GM23338 (cell line): ENCODE measurements around the gene MMP24OS. TPM values are rescaled to one million over a fixed set of nuclear protein-coding genes. Genes with fewer than 3 reads are reported as not detected.

Source experiments
- ATAC-seq: fragments of 200-7000 bp; cut with Tn5 transposase; 3 replicates; pipeline ENCODE4 v1.9.1; 2020
- DNase-seq: peaks from one replicate; pipeline ENCODE4 v3.0.0-alpha.2; 2015; ENCODE audit warnings: low spot score
- H2AFZ ChIP-seq: fragments of 200-600 bp; sonication (generic); 2 replicates; pipeline ENCODE4 v1.8.0; 2016; ENCODE audit warnings: antibody characterized with exemption, mild to moderate bottlenecking, moderate library complexity
- H3F3A ChIP-seq: fragments of 200-600 bp; sonication (generic); replicated peaks from 2 replicates; pipeline ENCODE4 v1.8.0; 2017; ENCODE audit warnings: antibody characterized with exemption, mixed run types, low read depth
- H3K27ac ChIP-seq: fragments of 200-600 bp; sonication (generic); 2 replicates; pipeline ENCODE4 v1.6.1; 2016; ENCODE audit warnings: low read depth
- H3K27me3 ChIP-seq: fragments of 200-600 bp; sonication (generic); 2 replicates; pipeline ENCODE4 v1.8.0; 2016; ENCODE audit warnings: mild to moderate bottlenecking, mixed run types, moderate library complexity; ENCODE audit not compliant: insufficient read depth
- H3K36me3 ChIP-seq: fragments of 200-600 bp; sonication (generic); 2 replicates; pipeline ENCODE4 v1.8.0; 2016; ENCODE audit warnings: mild to moderate bottlenecking; ENCODE audit not compliant: insufficient read depth
- H3K4me1 ChIP-seq: fragments of 200-600 bp; sonication (generic); 2 replicates; pipeline ENCODE4 v1.8.0; 2016; ENCODE audit warnings: mild to moderate bottlenecking, moderate library complexity; ENCODE audit not compliant: insufficient read depth
- H3K4me2 ChIP-seq: fragments of 200-600 bp; sonication (generic); 2 replicates; pipeline ENCODE4 v1.7.1; 2017; ENCODE audit warnings: mixed run types
- H3K4me3 ChIP-seq: fragments of 200-600 bp; sonication (generic); 2 replicates; pipeline ENCODE4 v1.6.1; 2016; ENCODE audit warnings: mixed run types
- H3K79me2 ChIP-seq: fragments of 200-600 bp; sonication (generic); replicated peaks from 2 replicates; pipeline ENCODE4 v1.8.0; 2017; ENCODE audit warnings: mild to moderate bottlenecking; ENCODE audit not compliant: insufficient read depth
- H3K9me2 ChIP-seq: fragments of 200-600 bp; sonication (generic); 2 replicates; pipeline ENCODE4 v1.8.0; 2017; ENCODE audit not compliant: insufficient read depth
- H4K20me1 ChIP-seq: fragments of 200-600 bp; sonication (generic); replicated peaks from 2 replicates; pipeline ENCODE4 v1.8.0; 2017; ENCODE audit warnings: mild to moderate bottlenecking; ENCODE audit not compliant: insufficient read depth
- H3K27ac Mint-ChIP-seq: 2 replicates; pipeline ENCODE4 v1.8.0; 2020; ENCODE audit warnings: inconsistent platforms, mild to moderate bottlenecking, moderate library complexity, mixed read lengths
- H3K27me3 Mint-ChIP-seq: 3 replicates; pipeline ENCODE4 v1.8.0; 2022; ENCODE audit warnings: low read depth, mild to moderate bottlenecking, moderate library complexity, mixed read lengths, inconsistent platforms; ENCODE audit not compliant: insufficient read depth, poor library complexity
- H3K36me3 Mint-ChIP-seq: 3 replicates; pipeline ENCODE4 v1.8.0; 2021; ENCODE audit warnings: low read depth, mild to moderate bottlenecking, inconsistent platforms, moderate library complexity, mixed read lengths
- H3K4me1 Mint-ChIP-seq: 3 replicates; pipeline ENCODE4 v1.8.0; 2020; ENCODE audit warnings: mild to moderate bottlenecking, inconsistent platforms, mixed read lengths
- H3K4me3 Mint-ChIP-seq: 3 replicates; pipeline ENCODE4 v1.8.0; 2021; ENCODE audit warnings: moderate library complexity, mild to moderate bottlenecking, inconsistent platforms, mixed read lengths
- H3K9me3 Mint-ChIP-seq: 3 replicates; pipeline ENCODE4 v1.8.0; 2020; ENCODE audit warnings: moderate library complexity, mild to moderate bottlenecking, inconsistent platforms, mixed read lengths
- CREB1 ChIP-seq: fragments of 250-450 bp; sonication (Bioruptor Pico); IDR thresholded peaks from 2 replicates; pipeline ENCODE4 v1.5.0; 2020; ENCODE audit warnings: low read depth, mild to moderate bottlenecking, moderate library complexity
- EZH2phosphoT487 ChIP-seq: fragments of 200-600 bp; sonication (generic); IDR thresholded peaks from one replicate; pipeline ENCODE4 v1.8.1; 2018; ENCODE audit warnings: antibody characterized with exemption; ENCODE audit not compliant: unreplicated experiment
- JUNB ChIP-seq: IDR thresholded peaks from one replicate; pipeline ENCODE4 v1.6.1; 2016; ENCODE audit warnings: antibody characterized with exemption; ENCODE audit not compliant: unreplicated experiment
- NANOG ChIP-seq: IDR thresholded peaks from 2 replicates; pipeline ENCODE4 v1.6.1; 2016; ENCODE audit warnings: antibody characterized with exemption, borderline replicate concordance
- POLR2AphosphoS5 ChIP-seq: IDR thresholded peaks from 2 replicates; pipeline ENCODE4 v1.6.1; 2016; ENCODE audit warnings: antibody characterized with exemption, low read depth
- ZNF114 ChIP-seq: fragments of 250-450 bp; sonication (Bioruptor Pico); IDR thresholded peaks from 2 replicates; pipeline ENCODE4 v1.5.0; 2020; ENCODE audit warnings: mild to moderate bottlenecking, moderate library complexity
- ZNF331 ChIP-seq: fragments of 250-450 bp; sonication (Bioruptor Pico); IDR thresholded peaks from 2 replicates; pipeline ENCODE4 v1.5.0; 2020; ENCODE audit warnings: low read depth, mild to moderate bottlenecking, moderate library complexity
- ZNF462 ChIP-seq: fragments of 250-450 bp; sonication (Bioruptor Pico); IDR thresholded peaks from 2 replicates; pipeline ENCODE4 v1.5.0; 2020; ENCODE audit warnings: mild to moderate bottlenecking, moderate library complexity
- polyA plus RNA-seq: library from polyadenylated mRNA; unstranded; fragments of >200 nt; fragmentation: Nextera tagmentation; extraction: Ambion mirVana; gene quantifications from 2 replicates; pipeline ENCODE4 v1.2.1, GENCODE V29; 2016
- total RNA-seq: library from RNA; depleted of rRNA; stranded (reverse); fragments of >200 nt; shearing (Covaris generic); gene quantifications from 2 replicates; pipeline ENCODE4 v1.2.3, GENCODE V29; 2014

Gene MMP24OS
- total and polyA plus RNA-seq, 2 experiments from 2014 or later, result 10.5 to 25.4 TPM

GRCh38 chr20:35296101-35296554, 18.2 kb upstream of the MMP24OS start (continued):
- no peak for TF ChIP-seq ZNF462 (CRISPR knock-in tag)
- no peak for TF ChIP-seq ZNF331 (CRISPR knock-in tag)

GRCh38 chr20:35295674-35296073, 17.8 kb upstream of the MMP24OS start:
- no peak overlapping the region for H3K27ac ChIP-seq
- no peaks in the 10 kb centered on the region for H4K20me1 ChIP-seq
- H3K9me2 ChIP-seq, result no peaks in the 10 kb centered on the region
- DNase-seq, result no peak
- no peaks in the 10 kb centered on the region for H3K36me3 ChIP-seq
- H3K79me2 ChIP-seq, result no peaks in the 10 kb centered on the region
- H3K27me3 ChIP-seq, result no peaks in the 10 kb centered on the region
- no peak overlapping the region for H3K4me2 ChIP-seq
- Mint-ChIP-seq H3K4me1 (peaks cover 2% of the 10 kb centered on the region), H3K27me3 (peaks cover 20% of the 10 kb centered on the region), H3K36me3 (no peaks in the 10 kb centered on the region), H3K4me3 (no peak overlapping the region), H3K9me3 (no peaks in the 10 kb centered on the region), H3K27ac (no peak overlapping the region)
- H3K4me1 ChIP-seq, result no peaks in the 10 kb centered on the region
- H3F3A ChIP-seq, result no peaks in the 10 kb centered on the region
- ATAC-seq, result no peak
- no peak overlapping the region for H3K4me3 ChIP-seq
- no peak overlapping the region for H2AFZ ChIP-seq
- TF ChIP-seq CREB1 (CRISPR knock-in tag) (no peak), ZNF462 (CRISPR knock-in tag) (no peak), ZNF114 (no peak), NANOG (no peak), POLR2AphosphoS5 (no peak), JUNB (no peak), EZH2phosphoT487 (no peak)
